HepG2 (cell line): ENCODE results near the gene HSPB7. TPM values are rescaled to one million over a fixed set of nuclear protein-coding genes. Genes with fewer than 3 reads are reported as not detected.

Source experiments
- ATAC-seq: fragments of 200-7000 bp; cut with Tn5 transposase; 3 replicates; pipeline ENCODE4 v1.9.1; 2020; ENCODE audit warnings: mild to moderate bottlenecking, moderate library complexity
- BruUV-seq: library from RNA; stranded (reverse); fragments of 400-500 nt; replicated peaks from 2 replicates; lab custom pipeline; 2021; lab: Mats Ljungman, UMichigan
- CTCF ChIA-PET: fragments of 300-600 bp; formaldehyde crosslinking; extraction: SDS; loops from one replicate; lab custom pipeline; 2021; ENCODE audit warnings: low total read pairs, inconsistent platforms, low intra/inter-chr PET ratio; lab: Yijun Ruan, JAX
- POLR2A ChIA-PET: fragments of 350-600 bp; sonication (Branson Sonifier 250); formaldehyde crosslinking; loops from one replicate; lab custom pipeline; 2020; ENCODE audit warnings: antibody characterized with exemption, inconsistent platforms; lab: Yijun Ruan, JAX
- DNase-seq: peaks from one replicate; pipeline ENCODE4 v3.0.0-alpha.2; 2015; ENCODE audit warnings: low spot score
- FAIRE-seq: peaks from 3 replicates; lab custom pipeline; 2011; peaks lifted over from hg19 to GRCh38; lab: Jason Lieb, UNC
- H2AFZ ChIP-seq: one replicate; pipeline ENCODE4 v1.6.1; 2011; ENCODE audit warnings: low read length, inconsistent platforms
- H3K27ac ChIP-seq: fragments of 300-600 bp; 3 replicates; pipeline ENCODE4 v1.8.0; 2011; ENCODE audit warnings: mixed run types, mild to moderate bottlenecking, mixed read lengths, low read length, inconsistent platforms; ENCODE audit not compliant: insufficient read depth; ENCODE audit errors: extremely low read length
- H3K27me3 ChIP-seq, 2 experiments: fragments of 200-600 bp in 1 of 2; 2 replicates in 1 of 2; 3 replicates in 1 of 2; pipeline versions ENCODE4 v1.6.0 to v1.8.0; 2011; ENCODE audit warnings: low read length in 2 of 2, mild to moderate bottlenecking in 2 of 2, moderate library complexity in 2 of 2, inconsistent platforms in 1 of 2; ENCODE audit not compliant: insufficient read depth in 2 of 2, control insufficient read depth in 1 of 2
- H3K36me3 ChIP-seq, 2 experiments: fragments of 200-600 bp in 1 of 2; replicated peaks in 1 of 2; 2 replicates in 1 of 2; 3 replicates in 1 of 2; pipeline versions ENCODE4 v1.5.1 to v1.8.0; 2011; ENCODE audit warnings: low read length in 2 of 2, inconsistent platforms in 1 of 2; ENCODE audit not compliant: insufficient read depth in 2 of 2, control insufficient read depth in 1 of 2
- H3K4me1 ChIP-seq: 2 replicates; pipeline ENCODE4 v1.5.1; 2012; ENCODE audit warnings: low read length, inconsistent platforms; ENCODE audit not compliant: insufficient read depth
- H3K4me2 ChIP-seq: 2 replicates; pipeline ENCODE4 v1.6.0; 2011; ENCODE audit warnings: low read depth, low read length, inconsistent platforms
- H3K4me3 ChIP-seq, 3 experiments: fragments of 200-600 bp in 1 of 3; sonication (generic), shearing (Covaris generic) in 1 of 3; replicated peaks in 1 of 3; 2 replicates each; pipeline ENCODE4 v1.5.1; 2011 to 2016; ENCODE audit warnings: low read length in 3 of 3, inconsistent platforms in 2 of 3, low read depth in 2 of 3, mild to moderate bottlenecking in 2 of 3, control low read depth in 1 of 3, mixed read lengths in 1 of 3; ENCODE audit not compliant: insufficient read depth in 1 of 3
- H3K79me2 ChIP-seq: one replicate; pipeline ENCODE4 v1.6.1; 2011; ENCODE audit warnings: low read length, inconsistent platforms; ENCODE audit not compliant: insufficient read depth
- H3K9ac ChIP-seq: 2 replicates; pipeline ENCODE4 v1.6.0; 2011; ENCODE audit warnings: mild to moderate bottlenecking, low read depth, low read length, inconsistent platforms; ENCODE audit not compliant: insufficient read depth
- H3K9me3 ChIP-seq: 2 replicates; pipeline ENCODE4 v1.5.1; 2012; ENCODE audit warnings: mild to moderate bottlenecking, low read length
- H4K20me1 ChIP-seq: 2 replicates; pipeline ENCODE4 v1.6.0; 2011; ENCODE audit warnings: inconsistent platforms, mild to moderate bottlenecking, low read length, moderate library complexity; ENCODE audit not compliant: insufficient read depth
- ATF3 ChIP-seq: sonication (generic); formaldehyde crosslinking; IDR thresholded peaks from 2 replicates; pipeline ENCODE4 v1.4.0; 2020; ENCODE audit warnings: missing genetic modification reagents
- CAMTA2 ChIP-seq: sonication (generic); formaldehyde crosslinking; IDR thresholded peaks from 2 replicates; pipeline ENCODE4 v1.4.0; 2020; ENCODE audit warnings: mild to moderate bottlenecking, missing genetic modification reagents, borderline replicate concordance
- CENPBD1 ChIP-seq: sonication (generic); formaldehyde crosslinking; IDR thresholded peaks from 2 replicates; pipeline ENCODE4 v1.8.0; 2022; ENCODE audit warnings: missing genetic modification reagents, low read depth, mild to moderate bottlenecking, borderline replicate concordance
- EZH2 ChIP-seq: conservative IDR thresholded peaks from 2 replicates; pipeline ENCODE4 v1.6.1; 2012; ENCODE audit warnings: mild to moderate bottlenecking, low read depth, low read length, moderate library complexity
- LCORL ChIP-seq, 2 experiments: fragments of 450-650 bp in 1 of 2; sonication (generic) in 1 of 2; formaldehyde crosslinking in 1 of 2; IDR thresholded peaks; 2 replicates each; pipeline versions ENCODE4 v1.5.0 to v1.6.1; 2017 to 2020; ENCODE audit warnings: antibody characterized with exemption in 1 of 2, missing genetic modification reagents in 1 of 2
- PHF5A ChIP-seq: IDR thresholded peaks from one replicate; pipeline ENCODE4 v1.6.1; 2018; ENCODE audit warnings: low read depth, missing genetic modification reagents; ENCODE audit not compliant: unreplicated experiment
- RFX1 ChIP-seq: fragments of 450-650 bp; IDR thresholded peaks from 2 replicates; pipeline ENCODE4 v1.6.1; 2017
- YEATS2 ChIP-seq: sonication (generic); formaldehyde crosslinking; IDR thresholded peaks from 2 replicates; pipeline ENCODE4 v1.4.0; 2020; ENCODE audit warnings: missing genetic modification reagents, borderline replicate concordance
- ZBTB33 ChIP-seq: sonication (generic); formaldehyde crosslinking; IDR thresholded peaks from 2 replicates; pipeline ENCODE4 v1.4.0; 2020; ENCODE audit warnings: missing genetic modification reagents
- ZMYM3 ChIP-seq: sonication (generic); formaldehyde crosslinking; IDR thresholded peaks from 2 replicates; pipeline ENCODE4 v1.5.1; 2020; ENCODE audit warnings: mild to moderate bottlenecking, missing genetic modification reagents
- ZNF350 ChIP-seq: sonication (generic); formaldehyde crosslinking; IDR thresholded peaks from 2 replicates; pipeline ENCODE4 v1.4.0; 2020; ENCODE audit warnings: mild to moderate bottlenecking, low read depth, missing genetic modification reagents, borderline replicate concordance
- ZNF629 ChIP-seq: sonication (generic); formaldehyde crosslinking; conservative IDR thresholded peaks from 2 replicates; pipeline ENCODE4 v1.5.0; 2020; ENCODE audit warnings: missing genetic modification reagents
- WGBS: methylation state at CpG from one replicate; pipeline ENCODE4 v1.1.6; 2017; ENCODE audit warnings: low lambda C conversion rate; 5-methylcytosine and 5-hydroxymethylcytosine counted together
- in situ Hi-C: cut with HindIII; loops from 2 replicates; pipeline ENCODE4 v1.10.0; 2017; ENCODE audit warnings: low pct_unique_long_range_greater_than_20kb; ENCODE audit not compliant: extremely low pct_ligation_motif_present
- intact Hi-C: fragments of 100-400 bp; cut with micrococcal nuclease; formaldehyde crosslinking; loops from one replicate; pipeline ENCODE4 v1.10.0; 2022; ENCODE audit not compliant: unreplicated experiment
- polyA plus RNA-seq, 8 experiments: library from polyadenylated mRNA; depleted of rRNA in 3 of 8; stranded (reverse) in 7 of 8; unstranded in 1 of 8; fragments of >200 nt; fragmentation: Illumina TruSeq in 4 of 8; extraction: Trizol in 4 of 8; gene quantifications; 2 replicates each; pipeline versions ENCODE4 v1.2.1 to v1.2.3, GENCODE V29; 2011 to 2016; ENCODE audit warnings: low read depth in 4 of 8, missing spikeins in 1 of 8, mixed read lengths in 1 of 8; ENCODE audit not compliant: insufficient read depth in 1 of 8
- total RNA-seq, 5 experiments: library from RNA; depleted of rRNA; stranded (reverse); fragments of >200 nt; fragmentation: Illumina TruSeq; extraction: Trizol; gene quantifications; 2 replicates each; pipeline ENCODE4 v1.2.3, GENCODE V29; 2016; ENCODE audit warnings: low read depth in 1 of 5

HSPB7 gene
- total and polyA plus RNA-seq, 2 of the 13 experiments (the other 11 are each of a cell fraction or from before 2014, with no cell fraction given) = 0.20 TPM; not detected in 1

- Histone ChIP-seq H3K79me2 (no peaks in the 10 kb centered on the region), H3K9me3 (no peaks in the 10 kb centered on the region), H3K27ac (no peak overlapping the region), H4K20me1 (peaks cover 3% of the 10 kb centered on the region; the same call in 1 of the 2 replicates), H3K4me2 (no peak overlapping the region), H3K36me3 (no peaks in the 10 kb centered on the region), H3K4me1 (peaks cover 19% of the 10 kb centered on the region), H3K4me3 (no peak overlapping the region), H2AFZ (no peak overlapping the region), H3K27me3 (peaks cover 8 to 23% of the 10 kb centered on the region in 2 experiments; a peak in 4 of 5 replicates), H3K9ac (no peak overlapping the region)
- intact Hi-C loops = no loop called here
- ChIA-PET POLR2A (interaction anchor here (0.6 kb wide), 1 partner anchor 233 kb away, joined by 3 read pairs; no protein-coding TSS in a partner anchor), CTCF (interaction anchor here (2.0 kb wide), 1 partner anchor 22 kb away, joined by 16 read pairs; no protein-coding TSS in a partner anchor)
- TF ChIP-seq ZBTB33 (no peak), EZH2 (0 out of 2 replicates have a peak, but pooled peaks have one; percentile 39)
- BruUV-seq = no TSS peak
- ATAC-seq (no peak), DNase-seq (no peak), FAIRE-seq (no peak)
- in situ Hi-C loops = no loop called here
- no CpG with 5 or more reads among the region's 8 CpGs for WGBS
Measured at GRCh38 chr1:16031551-16031950, 13.7 kb upstream of the HSPB7 start.

- intact Hi-C loops = no loop called here
- Histone ChIP-seq H3K79me2 (no peaks in the 10 kb centered on the region), H3K4me2 (no peak overlapping the region), H3K4me3 (no peak overlapping the region), H2AFZ (no peak overlapping the region), H3K9me3 (no peaks in the 10 kb centered on the region), H4K20me1 (peaks cover 3% of the 10 kb centered on the region; the same call in 1 of the 2 replicates), H3K27me3 (peaks cover 9 to 32% of the 10 kb centered on the region in 2 experiments; a peak in 4 of 5 replicates), H3K9ac (no peak overlapping the region), H3K36me3 (no peaks in the 10 kb centered on the region), H3K4me1 (peaks cover 19% of the 10 kb centered on the region), H3K27ac (no peak overlapping the region)
- ChIA-PET CTCF (no interaction called here), POLR2A (no interaction called here)
- DNase-seq (no peak), ATAC-seq (no peak), FAIRE-seq (no peak)
- WGBS = 60% methylated on average over 1 of the region's 1 CpG
- BruUV-seq = no TSS peak
- in situ Hi-C loops = no loop called here
- TF ChIP-seq PHF5A (CRISPR knock-in tag) = no peak
- TF ChIP-seq RFX1 = no peak
- no peak for TF ChIP-seq CAMTA2 (CRISPR knock-in tag)
- peak; percentile 91 for TF ChIP-seq ZNF629 (CRISPR knock-in tag)
- TF ChIP-seq CENPBD1 (CRISPR knock-in tag) = no peak
- no peak for TF ChIP-seq ZNF350 (CRISPR knock-in tag)
- TF ChIP-seq YEATS2 (CRISPR knock-in tag) = no peak
- TF ChIP-seq ZMYM3 (CRISPR knock-in tag) = peak; percentile 44; the same call in 1 of the 2 replicates
- peak; percentile 93 for TF ChIP-seq LCORL (IDR thresholded peaks at IDR 0.05)
- TF ChIP-seq LCORL (CRISPR knock-in tag; IDR thresholded peaks at IDR 0.05) = no peak
- no peak for TF ChIP-seq ATF3
Measured at GRCh38 chr1:16029288-16029687, 11.4 kb upstream of the HSPB7 start.
